Endothelial cell of umbilical vein (primary cell): ENCODE data around the gene PRL. TPM values are rescaled to one million over a fixed set of nuclear protein-coding genes. Genes with fewer than 3 reads are reported as not detected.

Experiments
- BruUV-seq: library from RNA; stranded (reverse); fragments of 400-500 nt; replicated peaks from 2 replicates; lab custom pipeline; 2021; lab: Mats Ljungman, UMichigan
- CTCF ChIA-PET: fragments of 300-600, 350-600 bp; sonication (Branson Sonifier 250); formaldehyde crosslinking; loops from one replicate; lab custom pipeline; 2021; ENCODE audit warnings: antibody characterized with exemption, inconsistent platforms; lab: Charles Lee
- POLR2A ChIA-PET: fragments of 300-600, 350-600 bp; sonication (Branson Sonifier 250); formaldehyde crosslinking; loops from one replicate; lab custom pipeline; 2021; ENCODE audit warnings: antibody characterized with exemption, inconsistent platforms; lab: Charles Lee
- DNase-seq: peaks from one replicate; pipeline ENCODE4 v3.0.0-alpha.2; 2011; ENCODE audit warnings: low read depth, low spot score
- FAIRE-seq: peaks from 2 replicates; lab custom pipeline; 2011; peaks lifted over from hg19 to GRCh38; lab: Jason Lieb, UNC
- H2AFZ ChIP-seq: 2 replicates; pipeline ENCODE4 v1.6.0; 2012; ENCODE audit warnings: low read depth, low read length, control low read depth, inconsistent platforms
- H3K27ac ChIP-seq: 2 replicates; pipeline ENCODE4 v1.5.1; 2011; ENCODE audit warnings: low read depth, mild to moderate bottlenecking, control low read depth, low read length, moderate library complexity; ENCODE audit not compliant: insufficient read depth
- H3K27me3 ChIP-seq, 2 experiments: 2 replicates each; pipeline versions ENCODE4 v1.6.0 to v1.6.1; 2011; ENCODE audit warnings: low read length in 2 of 2, mixed read lengths in 1 of 2; ENCODE audit not compliant: control insufficient read depth in 2 of 2, insufficient read depth in 2 of 2
- H3K36me3 ChIP-seq, 2 experiments: 2 replicates in 1 of 2; 3 replicates in 1 of 2; pipeline ENCODE4 v1.5.1; 2011; ENCODE audit warnings: low read length in 2 of 2, mild to moderate bottlenecking in 1 of 2, moderate library complexity in 1 of 2; ENCODE audit not compliant: control insufficient read depth in 2 of 2, insufficient read depth in 2 of 2; ENCODE audit errors: extremely low read depth in 1 of 2
- H3K4me1 ChIP-seq: 3 replicates; pipeline ENCODE4 v1.5.1; 2011; ENCODE audit warnings: mild to moderate bottlenecking, low read length; ENCODE audit not compliant: control insufficient read depth, insufficient read depth; ENCODE audit errors: extremely low read depth
- H3K4me2 ChIP-seq: 2 replicates; pipeline ENCODE4 v1.6.1; 2011; ENCODE audit warnings: low read length, control low read depth, mixed read lengths; ENCODE audit not compliant: insufficient read depth
- H3K4me3 ChIP-seq, 3 experiments: fragments of 200-600 bp in 1 of 3; sonication (generic), shearing (Covaris generic) in 1 of 3; replicated peaks in 1 of 3; 2 replicates each; pipeline ENCODE4 v1.5.1; 2011 to 2016; ENCODE audit warnings: control low read depth in 3 of 3, low read length in 3 of 3, mild to moderate bottlenecking in 2 of 3, inconsistent platforms in 1 of 3, low read depth in 1 of 3, moderate library complexity in 1 of 3; ENCODE audit not compliant: insufficient read depth in 1 of 3
- H3K79me2 ChIP-seq: 2 replicates; pipeline ENCODE4 v1.6.0; 2012; ENCODE audit warnings: low read length, inconsistent platforms; ENCODE audit not compliant: control insufficient read depth, insufficient read depth
- H3K9ac ChIP-seq: replicated peaks from 2 replicates; pipeline ENCODE3; 2011; ENCODE audit warnings: low read length, control low read depth; ENCODE audit not compliant: insufficient read depth; ENCODE audit errors: extremely low read depth
- H3K9me1 ChIP-seq: replicated peaks from 3 replicates; pipeline ENCODE4 v1.6.0; 2011; ENCODE audit warnings: mild to moderate bottlenecking, low read length; ENCODE audit not compliant: control insufficient read depth, insufficient read depth; ENCODE audit errors: extremely low read depth
- H3K9me3 ChIP-seq: replicated peaks from 2 replicates; pipeline ENCODE4 v1.5.1; 2012; ENCODE audit warnings: low read length, inconsistent platforms; ENCODE audit not compliant: control insufficient read depth, insufficient read depth
- H4K20me1 ChIP-seq: replicated peaks from 2 replicates; pipeline ENCODE3; 2011; ENCODE audit warnings: mild to moderate bottlenecking, low read length; ENCODE audit not compliant: control insufficient read depth, insufficient read depth; ENCODE audit errors: extremely low read depth
- CTCF ChIP-seq, 2 donors: IDR thresholded peaks; 1 replicate in 1 of 2; 2 replicates in 1 of 2; pipeline ENCODE4 v1.5.1; 2011; ENCODE audit warnings: low read length in 2 of 2, mild to moderate bottlenecking in 2 of 2, moderate library complexity in 2 of 2, control low read depth in 1 of 2, inconsistent platforms in 1 of 2, low read depth in 1 of 2; ENCODE audit not compliant: insufficient read depth in 1 of 2; ENCODE audit errors: extremely low read depth in 1 of 2
- EZH2 ChIP-seq: IDR thresholded peaks from 2 replicates; pipeline ENCODE4 v1.6.1; 2012; ENCODE audit warnings: borderline replicate concordance, low read depth, mild to moderate bottlenecking, moderate library complexity, low read length, inconsistent platforms; ENCODE audit not compliant: severe bottlenecking
- FOS ChIP-seq: IDR thresholded peaks from 2 replicates; pipeline ENCODE4 v1.6.1; 2011; ENCODE audit warnings: mild to moderate bottlenecking, low read length, moderate library complexity, borderline replicate concordance; ENCODE audit not compliant: insufficient read depth
- GATA2 ChIP-seq: IDR thresholded peaks from 2 replicates; pipeline ENCODE4 v1.7.0; 2011; ENCODE audit warnings: low read depth, mild to moderate bottlenecking, moderate library complexity, mixed read lengths, low read length; ENCODE audit not compliant: insufficient read length, insufficient read depth
- JUN ChIP-seq: IDR thresholded peaks from 2 replicates; pipeline ENCODE4 v1.6.1; 2011; ENCODE audit warnings: borderline replicate concordance, low read depth; ENCODE audit not compliant: insufficient read length, insufficient read depth
- MAX ChIP-seq: IDR thresholded peaks from 2 replicates; pipeline ENCODE4 v1.6.1; 2011; ENCODE audit not compliant: insufficient read depth, insufficient read length
- MYC ChIP-seq: IDR thresholded peaks from one replicate; pipeline ENCODE4 v1.6.1; 2011; ENCODE audit warnings: mild to moderate bottlenecking, low read depth, low read length
- POLR2A ChIP-seq: IDR thresholded peaks from 2 replicates; pipeline ENCODE4 v1.6.1; 2012; ENCODE audit warnings: low read depth, mild to moderate bottlenecking, control low read depth, low read length
- POLR2AphosphoS5 ChIP-seq: IDR thresholded peaks from 2 replicates; pipeline ENCODE4 v1.6.1; 2012; ENCODE audit warnings: low read depth, mild to moderate bottlenecking, control low read depth, low read length, moderate library complexity; ENCODE audit not compliant: insufficient read depth
- dilution Hi-C: fragments of 300-500 bp; cut with MboI; formaldehyde crosslinking; loops from one replicate; pipeline ENCODE4 v1.15.0; 2019; ENCODE audit warnings: low sequenced_read_pairs; ENCODE audit not compliant: extremely low pct_ligation_motif_present
- intact Hi-C: fragments of 100-400 bp; cut with micrococcal nuclease; formaldehyde crosslinking; loops from one replicate; pipeline ENCODE4 v1.10.0; 2022
- polyA plus RNA-seq, 4 experiments: library from polyadenylated mRNA; depleted of rRNA in 3 of 4; stranded (reverse) in 3 of 4; unstranded in 1 of 4; fragments of >200 nt; gene quantifications; 2 replicates each; pipeline versions ENCODE4 v1.2.1 to v1.2.3, GENCODE V29; 2011 to 2012; ENCODE audit warnings: missing spikeins in 1 of 4
- total RNA-seq: library from RNA; stranded (reverse); gene quantifications from 2 replicates; pipeline ENCODE4 v1.2.3, GENCODE V29; 2021

Gene PRL
- total and polyA plus RNA-seq, 2 donors (not counting 3 experiments of a cell fraction or from before 2014, with no cell fraction given): not detected

- BruUV-seq: no TSS peak
- no peak overlapping the region for H2AFZ ChIP-seq
- TF ChIP-seq CTCF (IDR thresholded peaks at IDR 0.05; ENCODE audit: extremely low read depth in 1 of 2, insufficient read depth in 1 of 2, low read depth in 1 of 2, low read length in 2 of 2) (no peak), POLR2AphosphoS5 (no peak), MYC (no peak), EZH2 (no peak)
- no peak overlapping the region for H3K9ac ChIP-seq
- no peak overlapping the region for H3K4me2 ChIP-seq
- H3K9me1 ChIP-seq: no peaks in the 10 kb centered on the region
- dilution Hi-C loops: no loop called here
- no peak overlapping the region for H3K27ac ChIP-seq
- FAIRE-seq (no peak), DNase-seq (no peak)
- ChIA-PET CTCF (no interaction called here), POLR2A (no interaction called here)
- H4K20me1 ChIP-seq: no peaks in the 10 kb centered on the region
- H3K4me1 ChIP-seq: no peaks in the 10 kb centered on the region
- no peak overlapping the region for H3K4me3 ChIP-seq
- no peaks in the 10 kb centered on the region for H3K79me2 ChIP-seq
- H3K27me3 ChIP-seq: no peaks in the 10 kb centered on the region
- H3K9me3 ChIP-seq: no peaks in the 10 kb centered on the region
- H3K36me3 ChIP-seq: no peaks in the 10 kb centered on the region
- intact Hi-C loops: no loop called here
These were observed 15.3 kb downstream of the PRL start for GRCh38 chr6:22281341-22282085.

- BruUV-seq: no TSS peak
- POLR2A ChIA-PET: no interaction called here
- Histone ChIP-seq H2AFZ (no peak overlapping the region), H3K9me1 (no peaks in the 10 kb centered on the region), H3K79me2 (no peaks in the 10 kb centered on the region), H3K4me1 (no peaks in the 10 kb centered on the region), H3K4me3 (no peak overlapping the region), H3K4me2 (no peak overlapping the region), H3K36me3 (no peaks in the 10 kb centered on the region), H3K9ac (no peak overlapping the region), H4K20me1 (no peaks in the 10 kb centered on the region), H3K27ac (no peak overlapping the region), H3K27me3 (no peaks in the 10 kb centered on the region), H3K9me3 (no peaks in the 10 kb centered on the region)
- CTCF ChIA-PET: no interaction called here
- TF ChIP-seq EZH2 (no peak), JUN (no peak), MYC (no peak), POLR2AphosphoS5 (no peak), MAX (no peak), CTCF (IDR thresholded peaks at IDR 0.05; ENCODE audit: extremely low read depth in 1 of 2, insufficient read depth in 1 of 2, low read depth in 1 of 2, low read length in 2 of 2) (no peak), FOS (no peak), POLR2A (no peak), GATA2 (no peak)
- intact Hi-C loops: no loop called here
- FAIRE-seq (no peak), DNase-seq (no peak)
- dilution Hi-C loops: no loop called here
These were observed 17.4 kb downstream of the PRL start for GRCh38 chr6:22279427-22279826.
